OCI-LY7 (cell line): Measurements from ENCODE around the gene FHDC1.

Source experiments
- CTCF ChIP-seq: fragments of 200-600 bp; sonication (generic); conservative IDR thresholded peaks from 2 replicates; pipeline ENCODE4 v1.5.1; 2014; ENCODE audit warnings: mild to moderate bottlenecking, antibody characterized with exemption, low read length, moderate library complexity, mixed read lengths
- EZH2phosphoT487 ChIP-seq: fragments of 200-600 bp; sonication (generic); IDR thresholded peaks from 2 replicates; pipeline ENCODE4 v1.6.1; 2018; ENCODE audit warnings: low read depth, borderline replicate concordance, mild to moderate bottlenecking, mixed run types, antibody characterized with exemption, low read length, moderate library complexity, mixed read lengths

- TF ChIP-seq CTCF, result no peak
- TF ChIP-seq EZH2phosphoT487, result no peak
Measured at GRCh38 chr4:153013202-153013977, 77.3 kb downstream of the FHDC1 start.
